ENCODE measurements around the gene S100A12.
A peak's percentile ranks its signal among the peaks of the same experiment; 100 is the strongest.

The S100A12 gene

GRCh38 chr1:153355445-153356071 is 19.9 kb downstream of the S100A12 start:
- Histone ChIP-seq H2BK5ac (ENCODE audit: low read length) (no peak overlapping the region), H3K4me2 (ENCODE audit: insufficient read depth, low read length, poor library complexity, severe bottlenecking) (no peak overlapping the region), H3K36me3 (replicated peaks in 1 of 2; ENCODE audit: control insufficient read depth in 2 of 2, insufficient read depth in 2 of 2, low read length in 2 of 2) (no peaks in the 10 kb centered on the region), H2AFZ (ENCODE audit: low read length) (no peak overlapping the region), H2BK12ac (ENCODE audit: low read length) (no peak overlapping the region), H3K9ac (ENCODE audit: low read depth, low read length, poor library complexity) (no peak overlapping the region), H3K79me1 (ENCODE audit: low read depth, low read length) (no peaks in the 10 kb centered on the region), H2BK120ac (ENCODE audit: low read depth, low read length) (no peak overlapping the region), H3K14ac (ENCODE audit: low read length) (no peak overlapping the region), H3K9me3 (replicated peaks in 1 of 2; ENCODE audit: control insufficient read depth in 2 of 2, insufficient read depth in 1 of 2, low read depth in 1 of 2, low read length in 2 of 2) (no peaks in the 10 kb centered on the region), H2BK15ac (ENCODE audit: low read length) (no peak overlapping the region), H4K8ac (ENCODE audit: low read depth, low read length) (no peak overlapping the region), H3K27ac (replicated peaks; ENCODE audit: low read length) (no peak overlapping the region), H2AK5ac (ENCODE audit: low read depth, low read length) (no peak overlapping the region), H3K4me1 (ENCODE audit: control insufficient read depth in 2 of 2, insufficient read depth in 1 of 2, low read depth in 1 of 2, low read length in 2 of 2) (no peaks in the 10 kb centered on the region), H3K18ac (ENCODE audit: low read length) (no peak overlapping the region), H3K4me3 (ENCODE audit: low read length in 2 of 2) (peak overlapping the region in 1 of 2 donors; percentile 46), H4K91ac (ENCODE audit: low read depth, low read length, poor library complexity) (no peak overlapping the region), H3K23ac (ENCODE audit: low read depth, low read length, poor library complexity) (no peak overlapping the region), H3K4ac (ENCODE audit: low read length) (no peak overlapping the region), H3K27me3 (ENCODE audit: control insufficient read depth in 3 of 3, insufficient read depth in 3 of 3, low read depth in 1 of 3, low read length in 3 of 3) (peaks cover 0 to 29% (median 0%) of the 10 kb centered on the region in 3 experiments)
- WGBS, 2 donors (ENCODE audit: extremely low coverage in 2 of 2, insufficient read length in 2 of 2, insufficient replicate concordance in 1 of 2), result no CpG with 5 or more reads among the region's 10 CpGs
- no peak for DNase-seq (ENCODE audit: low spot score)

- H3K23ac ChIP-seq (ENCODE audit: low read depth, low read length, poor library complexity), result no peak overlapping the region
Measured at GRCh38 chr1:153354515-153355193, 20.8 kb downstream of the S100A12 start.

GRCh38 chr1:153353226-153353947 is 22.0 kb downstream of the S100A12 start:
- no CpG with 5 or more reads among the region's 7 CpGs for WGBS, 2 donors (ENCODE audit: extremely low coverage in 2 of 2, insufficient read length in 2 of 2, insufficient replicate concordance in 1 of 2)
- Histone ChIP-seq H2AK5ac (ENCODE audit: low read depth, low read length) (no peak overlapping the region), H3K9me3 (replicated peaks in 1 of 2; ENCODE audit: control insufficient read depth in 2 of 2, insufficient read depth in 1 of 2, low read depth in 1 of 2, low read length in 2 of 2) (no peaks in the 10 kb centered on the region), H2BK5ac (ENCODE audit: low read length) (no peak overlapping the region), H2BK120ac (ENCODE audit: low read depth, low read length) (no peak overlapping the region), H2BK12ac (ENCODE audit: low read length) (no peak overlapping the region), H3K27me3 (ENCODE audit: control insufficient read depth in 3 of 3, insufficient read depth in 3 of 3, low read depth in 1 of 3, low read length in 3 of 3) (peaks cover 0 to 21% (median 0%) of the 10 kb centered on the region in 3 experiments), H3K14ac (ENCODE audit: low read length) (no peak overlapping the region), H2AFZ (ENCODE audit: low read length) (no peak overlapping the region), H4K8ac (ENCODE audit: low read depth, low read length) (no peak overlapping the region), H3K4me2 (ENCODE audit: insufficient read depth, low read length, poor library complexity, severe bottlenecking) (no peak overlapping the region), H2BK15ac (ENCODE audit: low read length) (no peak overlapping the region), H3K18ac (ENCODE audit: low read length) (no peak overlapping the region), H3K4ac (ENCODE audit: low read length) (no peak overlapping the region), H3K23ac (ENCODE audit: low read depth, low read length, poor library complexity) (no peak overlapping the region), H3K4me3 (ENCODE audit: low read length in 2 of 2) (no peak overlapping the region), H3K36me3 (replicated peaks in 1 of 2; ENCODE audit: control insufficient read depth in 2 of 2, insufficient read depth in 2 of 2, low read length in 2 of 2) (no peaks in the 10 kb centered on the region), H3K4me1 (ENCODE audit: control insufficient read depth in 2 of 2, insufficient read depth in 1 of 2, low read depth in 1 of 2, low read length in 2 of 2) (no peaks in the 10 kb centered on the region), H4K91ac (ENCODE audit: low read depth, low read length, poor library complexity) (no peak overlapping the region), H3K9ac (ENCODE audit: low read depth, low read length, poor library complexity) (no peak overlapping the region), H3K27ac (replicated peaks; ENCODE audit: low read length) (no peak overlapping the region), H3K79me1 (ENCODE audit: low read depth, low read length) (no peaks in the 10 kb centered on the region)
- DNase-seq (ENCODE audit: low spot score), result no peak

More at GRCh38 chr1:153354515-153355193, 20.8 kb downstream of the S100A12 start:
- Histone ChIP-seq H3K9ac (ENCODE audit: low read depth, low read length, poor library complexity) (no peak overlapping the region), H3K9me3 (replicated peaks in 1 of 2; ENCODE audit: control insufficient read depth in 2 of 2, insufficient read depth in 1 of 2, low read depth in 1 of 2, low read length in 2 of 2) (no peaks in the 10 kb centered on the region), H3K4me2 (ENCODE audit: insufficient read depth, low read length, poor library complexity, severe bottlenecking) (no peak overlapping the region), H3K27ac (replicated peaks; ENCODE audit: low read length) (no peak overlapping the region), H3K4me1 (ENCODE audit: control insufficient read depth in 2 of 2, insufficient read depth in 1 of 2, low read depth in 1 of 2, low read length in 2 of 2) (no peaks in the 10 kb centered on the region), H3K4me3 (ENCODE audit: low read length in 2 of 2) (no peak overlapping the region), H3K27me3 (ENCODE audit: control insufficient read depth in 3 of 3, insufficient read depth in 3 of 3, low read depth in 1 of 3, low read length in 3 of 3) (peaks cover 0 to 30% (median 0%) of the 10 kb centered on the region in 3 experiments), H2BK5ac (ENCODE audit: low read length) (no peak overlapping the region), H2BK15ac (ENCODE audit: low read length) (no peak overlapping the region), H4K8ac (ENCODE audit: low read depth, low read length) (no peak overlapping the region), H3K18ac (ENCODE audit: low read length) (no peak overlapping the region), H4K91ac (ENCODE audit: low read depth, low read length, poor library complexity) (no peak overlapping the region), H2BK120ac (ENCODE audit: low read depth, low read length) (no peak overlapping the region), H3K36me3 (replicated peaks in 1 of 2; ENCODE audit: control insufficient read depth in 2 of 2, insufficient read depth in 2 of 2, low read length in 2 of 2) (no peaks in the 10 kb centered on the region), H3K14ac (ENCODE audit: low read length) (no peak overlapping the region), H3K79me1 (ENCODE audit: low read depth, low read length) (no peaks in the 10 kb centered on the region), H3K4ac (ENCODE audit: low read length) (no peak overlapping the region), H2AFZ (ENCODE audit: low read length) (no peak overlapping the region), H2BK12ac (ENCODE audit: low read length) (no peak overlapping the region), H2AK5ac (ENCODE audit: low read depth, low read length) (no peak overlapping the region)
- WGBS, 2 donors (ENCODE audit: extremely low coverage in 2 of 2, insufficient read length in 2 of 2, insufficient replicate concordance in 1 of 2), result no CpG with 5 or more reads among the region's 8 CpGs
- no peak for DNase-seq (ENCODE audit: low spot score)

- Histone ChIP-seq H2AFZ (ENCODE audit: low read length) (no peak overlapping the region), H2BK12ac (ENCODE audit: low read length) (no peak overlapping the region), H4K8ac (ENCODE audit: low read depth, low read length) (no peak overlapping the region), H2BK5ac (ENCODE audit: low read length) (no peak overlapping the region), H3K36me3 (replicated peaks in 1 of 2; ENCODE audit: control insufficient read depth in 2 of 2, insufficient read depth in 2 of 2, low read length in 2 of 2) (no peaks in the 10 kb centered on the region), H3K27me3 (ENCODE audit: control insufficient read depth in 3 of 3, insufficient read depth in 3 of 3, low read depth in 1 of 3, low read length in 3 of 3) (peaks cover 0 to 12% (median 0%) of the 10 kb centered on the region in 3 experiments), H3K23ac (ENCODE audit: low read depth, low read length, poor library complexity) (no peak overlapping the region), H2AK5ac (ENCODE audit: low read depth, low read length) (no peak overlapping the region), H3K9me3 (replicated peaks in 1 of 2; ENCODE audit: control insufficient read depth in 2 of 2, insufficient read depth in 1 of 2, low read depth in 1 of 2, low read length in 2 of 2) (no peaks in the 10 kb centered on the region), H3K4ac (ENCODE audit: low read length) (no peak overlapping the region), H3K18ac (ENCODE audit: low read length) (no peak overlapping the region), H4K91ac (ENCODE audit: low read depth, low read length, poor library complexity) (no peak overlapping the region), H3K4me2 (ENCODE audit: insufficient read depth, low read length, poor library complexity, severe bottlenecking) (no peak overlapping the region), H3K9ac (ENCODE audit: low read depth, low read length, poor library complexity) (no peak overlapping the region), H3K4me1 (ENCODE audit: control insufficient read depth in 2 of 2, insufficient read depth in 1 of 2, low read depth in 1 of 2, low read length in 2 of 2) (no peaks in the 10 kb centered on the region), H3K79me1 (ENCODE audit: low read depth, low read length) (no peaks in the 10 kb centered on the region), H2BK15ac (ENCODE audit: low read length) (no peak overlapping the region), H3K4me3 (ENCODE audit: low read length in 2 of 2) (no peak overlapping the region), H3K14ac (ENCODE audit: low read length) (no peak overlapping the region), H3K27ac (replicated peaks; ENCODE audit: low read length) (no peak overlapping the region), H2BK120ac (ENCODE audit: low read depth, low read length) (no peak overlapping the region)
- WGBS, 2 donors (ENCODE audit: extremely low coverage in 2 of 2, insufficient read length in 2 of 2, insufficient replicate concordance in 1 of 2), result no CpG with 5 or more reads among the region's 4 CpGs
- peak; percentile 52 for DNase-seq (ENCODE audit: low spot score)
Measured at GRCh38 chr1:153352523-153352922, 22.9 kb downstream of the S100A12 start.
